Nucleus accumbens (tissue), 56 donors: ENCODE data around the gene PRCD.
"Not testable (repeated sequence)": the region's sequence is repeated elsewhere in the genome, so short reads cannot be mapped to it uniquely, and the experiment has no call there.

ENCODE experiments used
- DNase-seq, 56 donors: peaks; one replicate each; lab custom pipeline; 2025; lab: John Stamatoyannopoulos, UW

Gene PRCD

GRCh38 chr17:76524598-76525512 lies 15.0 kb upstream of the PRCD start:
- DNase-seq, result no peak

- DNase-seq, result not testable (repeated sequence)
These were observed 14.4 kb upstream of the PRCD start for GRCh38 chr17:76525513-76525833.

GRCh38 chr17:76527016-76527415 lies 12.8 kb upstream of the PRCD start:
- not testable (repeated sequence) for DNase-seq

GRCh38 chr17:76527430-76528111 lies 12.3 kb upstream of the PRCD start:
- no peak for DNase-seq

GRCh38 chr17:76528156-76528527 lies 11.7 kb upstream of the PRCD start:
- DNase-seq, result no peak

GRCh38 chr17:76528528-76529223 lies 11.2 kb upstream of the PRCD start:
- no peak for DNase-seq

GRCh38 chr17:76529224-76530094 lies 10.4 kb upstream of the PRCD start:
- peak in 34 of 56 donors; percentile 8 to 79 (median 43) for DNase-seq

- no peak for DNase-seq
These were observed 9.6 kb upstream of the PRCD start for GRCh38 chr17:76530095-76530723.

GRCh38 chr17:76530811-76531485 lies 8.9 kb upstream of the PRCD start:
- no peak for DNase-seq

GRCh38 chr17:76531486-76532038 lies 8.3 kb upstream of the PRCD start:
- no peak for DNase-seq

GRCh38 chr17:76532072-76532651 lies 7.7 kb upstream of the PRCD start:
- no peak for DNase-seq

- not testable (repeated sequence) for DNase-seq
These were observed 6.0 kb upstream of the PRCD start for GRCh38 chr17:76533640-76534359.

- no peak for DNase-seq
These were observed 4.8 kb upstream of the PRCD start for GRCh38 chr17:76534831-76535732.

GRCh38 chr17:76535788-76536510 lies 3.9 kb upstream of the PRCD start:
- DNase-seq, result no peak

- DNase-seq, result no peak
These were observed 3.1 kb upstream of the PRCD start for GRCh38 chr17:76536511-76537287.

- peak in 1 of 56 donors; percentile 55 for DNase-seq
These were observed 2.6 kb upstream of the PRCD start for GRCh38 chr17:76537288-76537577.
